GM19467 (cell line): Measurements from ENCODE around the gene IMMT.

ENCODE experiments used
- ATAC-seq: cut with Tn5 transposase; IDR thresholded peaks from one replicate; pipeline ENCODE4 v1.9.1; 2021; ENCODE audit warnings: mild to moderate bottlenecking, moderate library complexity; ENCODE audit not compliant: unreplicated experiment

Gene IMMT

GRCh38 chr2:86143926-86144685 is 51.2 kb downstream of the IMMT start:
- ATAC-seq: no peak

DNA sequence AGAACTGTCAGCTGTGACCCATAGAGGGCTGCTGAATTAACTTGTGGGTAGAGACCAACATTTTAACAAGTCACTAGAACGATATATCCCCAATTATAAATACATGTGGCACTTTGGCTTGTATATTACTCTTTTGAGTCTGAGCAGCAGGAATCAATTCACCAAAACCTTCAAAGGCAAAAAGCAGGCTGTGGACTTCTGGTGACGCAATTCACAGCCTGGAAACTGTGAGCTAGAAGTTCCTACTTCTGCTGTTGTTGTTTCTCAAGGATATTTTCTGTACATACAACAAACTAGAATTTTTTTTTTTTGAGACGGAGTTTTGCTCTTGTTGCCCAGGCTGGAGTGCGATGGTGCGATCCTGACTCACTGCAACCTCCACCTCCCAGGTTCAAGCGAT is 52.0 kb downstream of the IMMT start:
- no peak for ATAC-seq

DNA sequence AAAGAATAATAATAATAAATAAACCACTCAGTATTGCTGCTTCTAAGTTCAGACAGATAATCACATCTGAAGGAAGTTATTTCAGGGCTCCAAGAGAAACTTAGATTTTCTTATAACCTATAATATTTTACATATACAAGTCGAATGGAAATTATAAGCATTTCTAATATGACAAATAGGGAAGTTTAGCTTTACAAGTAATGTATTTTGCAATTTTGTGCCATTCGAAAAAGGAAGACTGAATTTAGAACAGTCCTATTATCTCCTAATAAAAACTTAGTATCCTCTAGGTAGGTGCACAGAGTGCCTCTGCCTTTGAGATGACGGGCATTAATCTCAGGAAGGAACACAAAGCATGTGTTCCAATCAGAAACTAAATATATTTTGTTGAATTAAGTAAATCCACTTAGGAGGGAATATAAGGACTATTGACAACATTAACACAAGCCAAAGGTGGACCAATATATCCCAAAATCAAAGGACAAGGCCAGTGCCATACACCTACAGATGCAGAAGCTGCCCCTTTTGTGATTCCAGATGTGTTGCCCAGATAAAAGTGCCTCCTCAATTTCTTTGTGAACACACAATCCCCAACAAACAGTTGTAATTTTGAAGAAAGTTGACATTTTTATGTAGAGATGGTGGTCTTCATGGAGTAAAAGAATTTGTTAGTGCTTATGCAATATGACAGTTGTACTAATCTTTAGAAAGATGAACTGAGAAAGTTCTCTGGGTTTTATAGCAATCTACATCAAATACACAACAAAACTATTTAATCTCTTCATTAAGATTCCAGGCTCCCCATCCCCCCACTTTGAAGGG is 52.6 kb downstream of the IMMT start:
- ATAC-seq: no peak

DNA sequence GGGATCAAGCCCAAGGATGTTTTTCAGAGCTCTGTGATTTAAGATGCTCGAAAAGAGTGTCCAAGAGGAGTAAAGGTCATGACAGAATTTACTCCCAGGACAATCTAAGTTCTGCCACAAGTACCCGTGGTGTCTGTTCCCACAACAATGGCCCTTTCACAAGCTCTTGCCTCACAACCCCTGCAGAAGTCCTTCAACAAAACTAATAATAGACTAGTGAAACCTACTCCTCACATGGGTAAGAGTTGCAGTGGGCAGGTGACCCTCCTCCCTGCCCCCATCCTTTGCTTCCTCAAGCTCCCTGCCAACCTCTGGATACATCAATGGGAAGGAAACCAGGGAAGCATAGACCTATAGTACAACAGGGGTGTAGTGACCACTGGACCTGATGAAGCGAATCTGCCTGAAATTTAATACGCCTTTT is 54.3 kb downstream of the IMMT start:
- no peak for ATAC-seq

DNA sequence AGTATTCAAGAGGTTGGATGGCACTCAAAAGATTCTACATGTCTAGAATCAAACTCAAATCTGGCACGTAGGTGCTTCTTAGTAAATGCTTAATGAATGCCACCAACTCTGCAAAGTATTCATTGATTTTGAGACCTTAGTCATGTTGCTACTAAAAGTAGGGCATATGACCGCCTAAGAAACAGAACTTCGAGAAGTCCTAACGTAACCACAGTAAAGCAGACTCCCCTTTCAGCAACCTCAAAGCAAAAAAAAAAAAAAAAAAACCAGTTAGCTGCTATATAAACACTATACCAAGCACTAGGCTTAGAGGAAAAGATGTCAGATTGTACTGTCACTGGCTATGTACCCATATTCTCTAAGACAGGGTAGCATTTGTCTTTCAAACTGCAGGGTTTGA is 55.3 kb downstream of the IMMT start:
- no peak for ATAC-seq

GRCh38 chr2:86138736-86139625 is 56.3 kb downstream of the IMMT start:
- no peak for ATAC-seq

- ATAC-seq: no peak
Measured at GRCh38 chr2:86136141-86136540, 59.1 kb downstream of the IMMT start.

- no peak for ATAC-seq
Measured at GRCh38 chr2:86135653-86136052, 59.6 kb downstream of the IMMT start.

DNA sequence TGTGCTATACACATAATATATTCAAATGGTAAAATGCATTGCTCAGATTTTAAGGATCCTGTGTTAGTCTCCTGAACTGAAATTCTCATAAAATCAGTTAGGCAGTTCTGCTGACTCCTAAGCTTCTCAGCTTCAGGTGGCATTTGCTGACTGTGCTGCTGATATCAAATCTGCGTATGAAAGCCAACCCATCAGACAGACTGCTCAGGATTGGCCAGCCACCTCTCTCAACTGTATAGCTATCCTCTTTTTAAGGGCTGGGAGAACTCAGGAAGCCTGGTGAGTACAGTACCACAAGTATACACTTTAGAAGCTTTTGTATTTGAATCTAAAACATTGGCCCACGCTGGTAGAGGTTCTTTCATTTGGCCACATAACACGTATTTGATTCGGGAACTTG is 60.6 kb downstream of the IMMT start:
- no peak for ATAC-seq

DNA sequence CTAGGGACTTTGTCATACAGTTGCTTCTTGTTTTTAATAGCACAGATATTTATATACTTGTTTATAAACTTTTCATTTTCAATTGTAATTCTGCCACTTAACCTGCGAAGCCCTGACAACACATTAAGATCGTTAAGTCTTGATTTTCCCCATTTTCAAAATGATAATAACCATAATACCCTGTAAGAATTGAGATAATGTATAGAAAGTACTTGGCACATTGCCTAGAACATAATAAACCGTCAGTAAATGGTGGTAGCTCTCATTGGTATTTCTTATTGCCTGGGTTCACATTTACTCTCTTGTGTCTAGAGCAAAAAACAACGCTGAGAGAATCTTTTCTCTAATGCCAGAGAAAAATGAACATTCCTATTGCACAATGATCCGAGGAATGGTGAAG is 70.6 kb downstream of the IMMT start:
- ATAC-seq: no peak

DNA sequence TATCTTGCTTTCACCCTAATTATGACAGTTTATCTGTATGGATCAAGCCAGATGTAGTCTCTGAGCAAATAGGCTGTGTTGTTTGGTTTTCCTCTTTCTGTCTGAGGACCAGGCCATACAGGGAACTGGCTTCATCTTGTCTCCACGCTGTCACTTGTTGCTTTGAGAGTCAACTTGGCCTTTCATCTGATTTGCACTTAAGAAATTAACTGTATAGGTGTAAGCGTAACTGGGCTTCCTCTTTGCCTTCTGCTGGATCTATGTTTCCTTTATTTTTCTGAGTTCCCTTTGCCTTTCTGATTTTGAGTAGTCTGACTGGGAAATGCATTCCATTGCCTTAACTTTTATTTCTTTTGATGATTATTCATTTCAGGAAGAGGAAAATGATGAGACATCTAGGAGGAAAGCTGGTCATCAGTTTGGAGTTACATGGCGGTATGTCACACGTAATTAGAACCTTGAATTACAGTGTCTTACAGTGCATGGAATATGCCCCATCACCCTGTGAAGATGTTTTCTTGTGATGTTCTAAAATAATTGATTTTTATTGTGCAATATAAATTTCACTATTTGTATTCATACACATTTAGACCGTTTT is 71.8 kb downstream of the IMMT start:
- ATAC-seq: no peak

DNA sequence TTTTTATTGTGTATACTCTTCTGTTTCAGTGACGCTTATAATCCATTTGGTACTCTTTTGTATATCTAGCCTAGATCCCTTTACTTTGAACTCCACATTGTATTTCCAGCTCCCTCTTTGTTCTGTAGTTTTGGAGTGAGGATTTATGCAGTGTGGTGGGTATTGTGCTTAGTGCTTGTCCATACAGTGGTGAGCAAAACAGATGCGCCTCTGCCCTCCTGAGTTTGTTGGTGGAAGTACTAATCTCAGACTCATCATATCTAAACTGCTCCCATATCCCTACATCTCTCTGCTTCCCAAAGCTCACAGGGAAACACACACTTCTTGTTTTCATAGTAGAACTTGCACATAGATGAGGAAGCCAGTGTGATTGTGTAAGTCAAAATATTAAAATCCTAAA is 77.1 kb downstream of the IMMT start:
- ATAC-seq: no peak

GRCh38 chr2:86107031-86107430 is 88.2 kb downstream of the IMMT start:
- ATAC-seq: no peak

DNA sequence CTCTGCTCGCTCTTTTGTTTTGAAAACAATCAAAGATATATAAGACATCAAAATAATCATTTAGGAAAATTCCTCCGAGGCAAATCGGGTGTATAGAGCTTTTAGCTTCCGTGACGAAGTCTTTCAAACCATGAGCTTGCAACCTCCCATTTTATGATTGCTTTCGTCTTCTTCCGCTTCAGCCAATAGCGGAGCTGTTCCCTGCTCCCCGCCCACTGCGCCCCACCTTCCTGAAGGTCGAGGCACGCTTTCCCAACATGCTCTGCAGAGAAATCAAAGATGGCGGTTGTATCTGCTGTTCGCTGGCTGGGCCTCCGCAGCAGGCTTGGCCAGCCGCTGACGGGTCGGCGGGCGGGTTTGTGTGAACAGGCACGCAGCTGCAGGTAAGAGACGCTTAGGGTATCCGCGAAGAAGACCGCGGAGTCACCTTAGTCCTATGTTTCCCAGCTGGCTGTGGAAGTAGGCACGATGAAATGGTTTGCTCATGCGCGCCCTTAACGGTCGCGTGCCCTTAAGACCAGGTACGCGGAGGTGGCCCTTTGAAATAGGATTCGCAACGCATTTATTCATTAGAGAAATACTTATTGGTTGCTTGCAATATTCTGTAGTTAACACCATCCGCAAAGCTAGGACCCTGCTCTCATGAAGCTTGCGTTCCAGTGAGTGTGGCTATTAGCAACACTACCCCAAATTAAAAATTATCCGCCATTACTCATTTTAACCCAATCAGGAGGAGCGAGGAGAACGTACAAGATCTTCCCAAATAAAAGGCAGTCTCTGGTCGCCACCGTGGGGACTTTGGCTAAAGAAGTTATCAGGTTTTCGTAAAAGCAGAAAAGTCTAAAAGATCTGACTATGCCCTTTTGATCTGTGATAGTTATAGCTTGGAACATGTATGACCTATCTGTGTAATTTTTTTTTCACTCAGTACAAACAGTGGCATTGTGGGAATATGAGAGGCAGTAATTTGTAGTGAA is 89.0 kb downstream of the IMMT start, which contains the start of gene PTCD3:
TSS of gene PTCD3 (plus strand) at position 267 of the 977 bp plus-strand sequence. CDS start at position 280, 13 bp downstream.
- peak; percentile 85 for ATAC-seq

DNA sequence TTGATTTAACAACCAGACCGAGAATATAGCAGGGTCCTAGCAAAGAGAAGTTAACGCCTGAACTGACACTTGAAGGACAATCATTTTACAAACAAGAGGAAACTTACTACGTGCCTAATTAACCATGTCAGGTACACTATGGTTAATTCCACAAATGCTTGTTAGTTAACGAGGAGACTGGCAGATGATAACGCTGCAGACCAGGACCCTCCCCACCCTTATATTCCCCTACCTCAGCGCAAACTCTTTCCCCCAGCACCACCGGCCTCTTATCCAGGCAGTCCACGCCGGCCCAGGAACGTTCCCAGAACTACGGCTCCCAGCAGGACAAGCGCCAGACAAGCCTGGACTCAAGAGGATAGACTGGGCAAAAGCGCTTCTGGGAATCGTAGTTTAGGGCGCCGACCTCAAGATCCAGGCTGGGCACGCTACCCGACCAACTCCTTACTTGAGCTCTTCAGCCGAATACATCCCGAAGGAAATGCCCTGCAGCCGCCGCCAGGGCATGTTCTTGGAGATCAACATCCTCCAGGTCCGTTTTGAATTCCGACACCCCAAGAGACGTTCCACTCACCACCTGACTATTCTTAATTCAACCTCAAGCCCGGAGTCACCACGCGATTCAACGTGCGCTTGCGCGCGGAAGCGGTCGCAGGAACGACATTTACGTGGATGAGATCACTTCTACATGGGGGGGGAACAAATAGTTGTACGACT is 89.9 kb downstream of the IMMT start, which contains the start of gene POLR1A:
TSS of gene POLR1A (minus strand) at position 635 of the 717 bp plus-strand sequence. CDS start at position 525, 110 bp downstream.
- ATAC-seq: peak; percentile 69

DNA sequence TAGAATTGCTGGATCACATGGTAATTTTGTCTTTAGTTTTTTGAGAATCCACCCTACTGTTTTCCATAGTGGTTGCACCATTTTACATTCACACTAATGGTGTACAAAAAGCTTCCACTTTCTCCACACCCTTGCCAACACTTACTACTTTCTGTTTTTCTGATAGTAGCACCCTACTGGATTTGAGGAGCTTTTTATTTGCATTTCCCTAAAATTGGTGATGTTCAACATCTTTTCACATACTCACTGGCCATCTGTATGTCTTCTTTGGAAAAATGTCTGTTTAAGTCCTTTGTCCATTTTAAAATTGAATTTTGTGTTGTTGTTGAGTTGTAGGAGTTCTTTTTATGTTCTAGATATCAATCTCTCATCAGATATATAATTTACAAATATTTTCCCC is 93.1 kb downstream of the IMMT start:
- no peak for ATAC-seq

GRCh38 chr2:86097913-86098312 is 97.3 kb downstream of the IMMT start:
- no peak for ATAC-seq

DNA sequence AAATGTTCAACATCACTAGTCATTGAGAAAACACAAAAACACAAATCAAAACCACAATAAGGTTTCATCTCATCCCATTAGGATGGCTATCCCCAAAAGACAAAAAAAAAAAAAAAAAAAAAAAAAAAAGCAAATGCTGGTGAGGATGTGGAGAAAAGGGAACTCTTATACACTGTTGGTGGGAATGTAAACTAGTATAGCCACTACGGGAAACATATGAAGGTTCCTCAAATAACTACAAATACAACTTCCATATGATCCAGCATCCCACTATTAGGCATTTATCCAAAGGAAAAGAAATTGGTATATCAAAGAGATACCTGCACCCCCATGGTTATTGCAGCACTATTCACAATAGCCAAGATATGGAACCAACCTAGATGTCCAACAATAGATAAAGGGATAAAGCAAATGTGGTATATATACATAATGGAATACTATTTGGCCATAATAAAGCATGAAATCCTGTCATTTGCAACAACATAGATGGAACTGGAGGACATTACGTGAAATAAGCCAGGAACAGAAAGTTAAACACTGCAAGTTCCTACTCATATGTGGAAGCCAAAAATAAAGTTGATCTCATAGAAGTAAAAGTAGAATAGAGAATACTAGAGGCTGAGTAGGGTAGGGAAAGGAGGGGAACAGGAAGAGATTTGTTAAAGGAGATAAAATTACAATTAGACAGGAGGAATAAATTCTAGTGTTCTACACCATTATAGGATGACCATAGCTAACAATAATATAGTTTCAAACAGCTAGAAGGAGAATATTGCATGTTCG is 98.0 kb downstream of the IMMT start:
- no peak for ATAC-seq
